GOT3 (cell line): ENCODE data around the gene CFL1.

ENCODE experiments used
- DNase-seq: peaks from one replicate; lab custom pipeline; 2025; ENCODE audit warnings: mixed read lengths; lab: John Stamatoyannopoulos, UW

CFL1 gene

GRCh38 chr11:65887723-65888162 is 29.8 kb upstream of the CFL1 start:
- DNase-seq = no peak

DNA sequence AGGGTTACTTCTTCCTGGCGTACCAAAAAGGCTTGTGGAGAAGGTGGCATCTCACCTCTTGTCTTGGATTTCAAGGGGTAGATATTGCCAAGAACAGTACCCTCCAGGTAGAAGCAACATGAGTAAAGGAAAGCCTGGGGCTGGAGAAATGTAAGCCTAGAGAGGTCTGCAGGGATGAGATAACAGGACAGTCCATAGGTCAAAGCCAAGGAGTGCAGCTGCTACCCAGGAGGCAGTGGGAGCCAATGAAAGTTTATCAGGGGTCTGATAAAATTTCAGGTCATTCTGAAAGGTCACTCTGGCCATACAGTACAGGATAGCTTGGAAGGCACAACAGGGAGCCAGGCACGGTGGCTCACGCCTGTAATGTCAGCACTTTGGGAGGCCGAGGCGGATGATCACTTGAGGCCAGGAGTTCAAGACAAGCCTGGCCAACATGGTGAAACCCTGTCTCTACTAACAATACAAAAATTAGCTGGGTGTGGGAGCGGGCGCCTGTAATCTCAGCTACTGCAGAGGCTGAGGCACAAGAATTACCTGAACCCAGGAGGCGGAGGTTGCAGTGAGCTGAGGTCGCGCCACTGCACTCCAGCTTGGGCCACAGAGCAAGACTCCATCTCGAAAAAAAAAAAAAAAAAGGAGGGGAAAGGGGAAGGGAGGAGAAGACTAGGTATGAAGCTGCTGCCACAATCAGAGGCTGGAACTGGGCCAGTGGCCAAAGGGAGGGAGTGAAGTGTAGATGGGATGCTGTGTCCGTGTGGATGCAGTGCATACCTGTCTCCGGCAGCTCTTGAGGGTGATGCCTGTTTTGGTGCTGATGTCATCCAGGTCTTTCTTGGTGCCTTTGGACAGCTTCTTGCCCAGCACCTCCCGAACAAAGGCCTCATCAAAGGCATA is 29.1 kb upstream of the CFL1 start:
- DNase-seq = no peak

DNA sequence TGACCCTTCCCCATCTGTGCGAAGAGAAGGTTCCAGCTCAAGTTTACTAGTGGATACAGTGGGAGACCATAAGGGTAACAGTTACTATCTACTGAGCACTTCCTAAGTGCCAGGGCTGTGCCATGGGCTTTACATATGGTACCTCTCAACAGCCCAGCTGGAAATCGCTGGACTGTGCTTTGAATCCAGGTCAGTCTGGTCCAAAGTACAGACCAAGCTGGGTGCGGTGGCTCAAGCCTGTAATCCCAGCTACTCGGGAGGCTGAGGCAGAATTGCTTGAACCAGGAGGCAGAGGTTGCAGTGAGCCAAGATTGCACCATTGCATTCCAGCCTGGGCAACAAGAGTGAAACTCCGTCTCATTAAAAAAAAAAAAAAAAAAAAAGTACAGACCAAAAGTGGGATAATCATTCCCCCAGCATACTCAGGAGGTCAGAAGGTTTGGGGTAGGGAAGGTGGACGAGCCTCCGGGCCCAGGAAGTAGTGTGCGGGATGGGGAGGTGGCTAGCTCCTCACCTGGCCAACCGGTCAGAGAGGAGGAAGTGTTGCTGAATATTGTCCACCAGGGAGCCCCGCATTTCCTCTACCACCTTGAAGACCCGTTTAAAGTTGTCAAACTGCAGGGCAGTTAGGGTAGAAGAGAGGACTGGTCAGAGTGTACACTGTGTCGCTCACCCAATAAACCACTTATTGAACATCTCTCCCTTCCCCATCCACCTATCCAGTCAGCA is 28.0 kb upstream of the CFL1 start:
- no peak for DNase-seq

DNA sequence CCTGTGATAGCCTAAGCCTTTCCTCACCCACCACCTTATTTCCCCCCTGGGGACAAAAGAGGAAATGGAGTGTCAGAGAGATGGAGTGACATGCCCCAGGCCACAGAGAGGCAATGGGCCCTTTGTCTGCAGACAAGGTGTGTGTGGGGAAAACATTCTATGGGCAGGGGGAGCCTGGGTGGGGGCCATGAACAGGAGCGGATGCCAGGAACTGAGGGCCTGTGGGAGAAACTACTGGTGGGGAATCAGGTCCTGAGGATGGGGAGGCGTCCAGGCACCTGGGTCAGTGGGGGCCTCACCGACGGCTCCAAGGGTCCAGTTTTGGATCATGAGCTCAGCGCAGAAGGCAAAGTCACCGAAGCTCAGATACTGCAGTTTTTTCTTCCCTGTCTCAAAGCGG is 27.3 kb upstream of the CFL1 start:
- no peak for DNase-seq

DNA sequence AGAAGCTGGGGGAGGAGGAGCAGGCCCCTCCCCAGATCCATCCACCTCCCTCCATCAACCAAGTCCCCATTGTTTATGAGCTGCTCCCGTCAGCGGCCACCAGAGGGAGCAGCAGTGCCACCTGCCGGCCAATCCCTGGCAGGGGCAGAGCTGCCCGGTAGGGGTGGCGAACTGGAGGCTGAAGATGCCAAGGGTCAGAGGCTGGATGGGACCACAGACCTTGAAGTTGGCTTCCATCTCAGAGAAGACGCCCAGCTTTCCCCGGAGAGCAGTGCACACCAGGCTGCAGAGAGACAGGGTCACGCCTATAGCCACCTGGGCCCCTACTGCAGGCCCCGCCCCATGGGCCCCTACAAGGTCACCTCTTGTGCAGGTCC is 26.7 kb upstream of the CFL1 start:
- DNase-seq = no peak

GRCh38 chr11:65883786-65884715 is 26.1 kb upstream of the CFL1 start:
- DNase-seq = no peak

- no peak for DNase-seq
These were observed 25.2 kb upstream of the CFL1 start for GRCh38 chr11:65883058-65883761.

GRCh38 chr11:65882120-65883057 is 24.4 kb upstream of the CFL1 start:
- DNase-seq = no peak

GRCh38 chr11:65880844-65881421 is 23.0 kb upstream of the CFL1 start:
- no peak for DNase-seq

DNA sequence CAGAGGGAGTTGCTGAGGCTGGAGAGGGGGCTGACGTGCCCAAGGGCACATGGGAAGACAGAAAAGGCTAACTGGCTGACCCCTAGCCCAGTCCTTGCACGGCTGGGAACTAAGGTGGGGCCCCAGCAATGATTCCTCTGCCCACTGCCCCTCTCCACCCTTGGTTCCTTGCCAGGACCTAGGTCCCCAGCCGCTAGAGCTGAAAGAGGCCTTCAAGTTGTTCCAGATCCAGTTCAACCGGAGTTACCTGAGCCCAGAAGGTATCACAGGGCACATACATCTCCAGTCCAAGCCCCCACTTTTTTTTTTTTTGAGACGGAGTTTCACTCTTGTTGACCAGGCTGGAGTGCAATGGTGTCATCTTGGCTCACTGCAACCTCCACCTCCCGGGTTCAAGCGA is 22.0 kb upstream of the CFL1 start:
- no peak for DNase-seq

- DNase-seq = no peak
These were observed 21.6 kb upstream of the CFL1 start, which contains the start of gene CTSW for GRCh38 chr11:65879617-65880016. TSS of gene CTSW (plus strand) at chr11:65879837. CDS start at chr11:65879855, 18 bp downstream.

GRCh38 chr11:65873318-65874156 is 15.6 kb upstream of the CFL1 start:
- peak; percentile 73 for DNase-seq

GRCh38 chr11:65872586-65873317 is 14.8 kb upstream of the CFL1 start, which contains the start of gene EFEMP2:
TSS of gene EFEMP2 (minus strand) at chr11:65872800. CDS start at chr11:65872354, 446 bp downstream.
- no peak for DNase-seq

DNA sequence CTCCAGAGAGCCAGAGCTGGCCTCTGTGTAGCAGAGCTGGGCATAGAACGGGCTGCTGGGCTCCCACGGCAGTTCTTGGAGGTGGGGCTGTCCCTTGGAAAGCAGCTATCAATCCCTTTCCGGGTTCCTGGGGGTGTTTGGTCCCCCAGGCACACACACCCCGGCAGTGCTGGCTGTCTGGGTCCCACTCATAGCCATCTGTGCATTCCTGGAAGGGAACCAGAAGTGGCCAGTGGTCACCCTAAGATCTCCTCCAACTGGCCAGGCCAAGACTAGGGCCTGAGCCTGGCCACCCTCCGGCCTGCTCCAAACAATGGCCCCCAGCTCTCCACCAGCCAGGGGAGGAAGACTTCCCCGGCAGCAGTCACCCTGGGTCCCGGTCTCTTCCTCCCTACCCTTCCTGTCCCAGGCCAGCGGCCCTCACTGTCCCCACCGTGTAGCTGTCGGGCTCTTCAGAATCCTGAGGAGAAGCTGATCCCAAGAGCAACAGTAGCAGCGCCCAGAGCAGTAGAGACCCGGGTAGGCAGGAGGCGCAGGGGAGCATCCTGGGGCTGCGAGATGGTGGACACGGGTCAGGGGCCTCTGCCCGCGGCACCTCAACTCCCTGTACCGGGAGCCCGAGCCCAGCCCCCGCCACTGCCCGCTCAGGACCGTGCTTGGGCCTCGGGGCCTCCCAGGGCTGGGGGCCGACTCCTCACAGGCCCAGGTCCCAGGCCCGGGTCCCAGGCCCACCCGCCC is 14.0 kb upstream of the CFL1 start:
- DNase-seq = no peak

GRCh38 chr11:65870706-65871681 is 13.0 kb upstream of the CFL1 start:
- DNase-seq = no peak

- DNase-seq = no peak
These were observed 12.3 kb upstream of the CFL1 start for GRCh38 chr11:65870307-65870658.
